ENCODE results near the gene PMEPA1.

- TF ChIP-seq CTCF (IDR thresholded peaks at IDR 0.05) (no peak), POLR2A (IDR thresholded peaks at IDR 0.05) (no peak)
Measured at GRCh38 chr20:57710841-57711240, 1.0 kb upstream of the PMEPA1 start.
